ENCODE results near the gene CHMP1B.

CHMP1B gene

DNA sequence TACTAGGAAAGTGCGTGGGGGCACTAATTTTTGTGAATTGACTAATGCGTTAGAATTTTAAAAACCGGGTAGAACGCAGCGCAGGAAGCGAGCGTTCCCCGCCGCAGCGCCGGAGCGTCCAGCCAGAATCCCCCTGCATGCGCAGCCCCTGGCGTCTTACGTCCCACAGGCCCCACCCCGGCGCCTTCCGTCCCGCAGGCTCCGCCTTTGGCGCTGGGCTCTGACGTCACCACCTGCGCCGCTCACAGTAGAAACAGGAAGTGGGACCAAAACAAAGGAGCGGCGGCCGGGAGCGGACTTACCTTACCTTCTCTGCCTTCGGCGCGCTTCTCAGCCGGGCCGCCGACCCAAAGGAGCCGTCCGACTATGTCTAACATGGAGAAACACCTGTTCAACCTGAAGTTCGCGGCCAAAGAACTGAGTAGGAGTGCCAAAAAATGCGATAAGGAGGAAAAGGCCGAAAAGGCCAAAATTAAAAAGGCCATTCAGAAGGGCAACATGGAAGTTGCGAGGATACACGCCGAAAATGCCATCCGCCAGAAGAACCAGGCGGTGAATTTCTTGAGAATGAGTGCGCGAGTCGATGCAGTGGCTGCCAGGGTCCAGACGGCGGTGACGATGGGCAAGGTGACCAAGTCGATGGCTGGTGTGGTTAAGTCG is at the start of gene CHMP1B:
Gene CHMP1B, plus strand, starts transcription at position 268 of the 660 bp plus-strand sequence. Its CDS starts 99 bp downstream, at position 367.
- DNase-seq, result peak; percentile 96

- no peak for DNase-seq
Measured at GRCh38 chr18:11801573-11801972, 49.6 kb upstream of the CHMP1B start.

- peak; percentile 33 for DNase-seq
Measured at GRCh38 chr18:11802158-11802557, 49.1 kb upstream of the CHMP1B start.

DNA sequence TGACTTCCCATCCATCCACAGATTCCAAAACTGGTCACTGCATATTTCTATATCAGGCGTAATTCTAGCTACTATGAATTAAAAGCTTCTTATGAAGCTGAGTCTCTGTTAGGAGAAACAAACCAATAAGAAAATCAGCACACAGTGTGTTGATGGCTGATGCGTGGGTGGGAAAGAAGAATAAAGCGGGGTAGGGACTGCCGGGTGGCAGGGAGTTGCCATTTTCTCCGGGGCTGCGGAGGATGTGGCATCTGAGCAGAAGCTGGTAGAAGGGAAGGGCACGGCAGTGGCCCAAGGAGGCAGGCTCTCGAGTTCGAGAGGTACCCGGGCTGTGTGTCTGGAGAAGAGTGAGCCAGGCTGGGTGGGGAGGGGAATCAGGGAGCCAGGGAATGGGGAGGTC is 48.6 kb upstream of the CHMP1B start:
- no peak for DNase-seq

GRCh38 chr18:11807233-11807632 is 44.0 kb upstream of the CHMP1B start:
- DNase-seq, result no peak

GRCh38 chr18:11808001-11808855 is 43.0 kb upstream of the CHMP1B start:
- no peak for DNase-seq

DNA sequence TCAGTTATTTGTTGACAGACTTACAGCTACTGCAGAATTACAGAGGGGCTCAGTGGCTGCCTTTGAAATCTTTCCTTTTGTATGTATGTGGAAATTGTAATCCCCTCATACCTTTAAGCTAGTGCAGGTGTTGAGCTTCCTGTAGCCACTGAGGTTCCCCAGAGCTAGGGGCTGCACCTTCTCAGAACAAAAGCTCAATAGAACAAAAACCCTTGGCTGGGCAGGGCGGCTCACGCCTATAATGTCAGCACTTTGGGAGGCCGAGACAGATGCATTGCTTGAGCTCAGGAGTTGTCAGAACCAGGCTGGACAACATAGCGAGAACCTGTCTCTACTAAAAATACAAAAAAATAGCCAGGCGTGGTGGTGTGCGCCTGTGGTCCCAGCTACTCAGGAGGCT is 41.3 kb upstream of the CHMP1B start:
- no peak for DNase-seq

GRCh38 chr18:11810379-11810778 is 40.8 kb upstream of the CHMP1B start:
- no peak for DNase-seq

DNA sequence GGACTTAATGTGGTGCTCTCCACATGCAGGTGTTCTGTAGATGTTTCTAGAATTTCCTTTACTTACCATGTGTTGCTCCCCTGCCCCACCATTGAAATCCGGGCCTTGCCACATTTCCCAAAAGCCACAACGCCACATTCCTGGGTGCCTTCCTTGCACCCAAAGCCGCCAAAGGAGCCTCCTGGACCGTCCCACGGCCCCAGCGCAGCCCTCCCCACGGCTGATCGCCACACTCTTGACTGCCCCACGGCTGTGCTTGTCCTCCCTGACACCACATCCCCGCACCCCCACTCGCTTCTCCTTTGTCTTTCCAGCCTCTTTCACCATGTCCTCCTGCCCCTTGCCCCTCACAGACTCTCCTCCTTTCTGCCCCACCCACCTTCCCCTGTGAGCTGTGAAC is 40.2 kb upstream of the CHMP1B start:
- no peak for DNase-seq

DNA sequence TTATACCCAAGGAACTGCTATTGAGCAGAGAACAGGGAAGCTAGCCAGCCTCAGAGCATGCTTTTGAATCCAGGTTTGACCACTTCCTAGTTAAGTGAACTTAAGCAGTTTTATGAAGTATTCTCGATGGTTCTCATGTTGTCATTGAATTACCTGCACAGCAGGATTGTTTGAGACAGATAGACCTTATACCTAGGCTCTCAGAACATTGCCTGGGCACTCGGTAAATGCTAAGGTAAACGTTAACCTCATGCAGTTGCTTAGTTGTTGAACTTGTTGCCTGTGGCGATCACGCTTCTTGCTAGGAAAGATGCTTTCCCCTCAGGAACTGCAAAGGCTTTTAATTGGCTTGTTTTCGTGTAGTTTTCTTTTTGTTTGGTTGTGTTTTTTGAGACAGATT is 34.0 kb upstream of the CHMP1B start:
- DNase-seq, result peak; percentile 3

GRCh38 chr18:11818486-11819203 is 32.6 kb upstream of the CHMP1B start:
- no peak for DNase-seq

DNA sequence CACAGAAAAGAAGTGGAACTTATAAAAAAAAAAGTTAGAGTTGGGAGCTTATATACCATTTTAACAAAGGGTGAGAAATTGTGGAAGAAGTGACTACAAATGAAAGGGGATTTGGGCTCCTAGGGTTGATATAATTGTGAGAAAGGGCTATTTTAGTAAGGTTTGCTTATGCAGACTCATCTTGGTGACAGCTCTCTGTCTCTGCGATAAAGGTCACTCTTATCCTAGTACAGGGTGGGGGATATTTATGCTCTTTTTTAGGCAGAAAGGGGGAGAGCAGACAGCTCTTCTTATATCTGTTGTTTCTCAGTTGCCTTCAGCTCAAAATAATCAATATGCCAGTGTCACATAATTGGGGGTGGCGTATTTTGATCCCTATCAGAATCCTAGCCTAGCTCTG is 31.3 kb upstream of the CHMP1B start:
- DNase-seq, result no peak

DNA sequence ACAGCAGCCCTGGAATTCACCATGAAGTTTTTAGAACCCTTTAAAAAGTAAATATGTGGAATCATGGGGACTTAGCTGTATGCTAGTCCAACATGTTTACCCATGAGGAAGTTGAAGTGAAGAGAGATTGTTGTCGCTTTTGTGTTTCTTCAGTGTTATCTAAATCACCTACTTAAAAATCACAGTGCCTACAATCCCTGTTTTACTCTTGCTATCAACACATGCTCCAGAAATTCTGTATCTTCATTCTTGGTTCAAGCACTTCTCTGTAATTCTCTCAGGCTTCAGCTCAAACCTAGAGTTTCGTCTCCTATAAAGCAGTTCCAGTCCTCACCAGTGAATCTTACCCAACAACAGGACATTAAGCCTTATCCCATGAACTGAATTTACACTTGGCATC is 30.5 kb upstream of the CHMP1B start:
- no peak for DNase-seq

GRCh38 chr18:11821208-11821607 is 30.0 kb upstream of the CHMP1B start:
- DNase-seq, result no peak

GRCh38 chr18:11821643-11822237 is 29.5 kb upstream of the CHMP1B start:
- no peak for DNase-seq

GRCh38 chr18:11823545-11823944 is 27.7 kb upstream of the CHMP1B start:
- no peak for DNase-seq

DNA sequence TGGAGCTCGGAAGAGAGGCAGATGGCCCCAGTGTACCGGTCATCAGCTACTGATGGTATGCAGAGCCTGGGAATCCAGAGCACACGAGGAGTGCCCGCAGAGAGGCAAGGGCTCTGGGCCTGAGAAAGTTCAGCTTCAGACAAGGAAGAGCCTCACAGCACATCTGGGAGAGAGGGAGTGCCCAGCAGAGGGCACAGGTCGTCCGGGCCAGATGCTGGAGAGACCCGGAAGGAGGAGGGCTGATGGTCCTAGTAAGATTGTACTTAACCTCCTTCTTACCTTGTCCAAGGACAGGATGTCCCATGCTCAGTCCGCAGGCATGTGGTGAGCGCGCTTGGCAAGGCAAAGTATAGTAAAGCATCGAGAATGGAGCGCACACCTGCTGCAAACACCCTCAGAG is 24.4 kb upstream of the CHMP1B start:
- DNase-seq, result no peak

DNA sequence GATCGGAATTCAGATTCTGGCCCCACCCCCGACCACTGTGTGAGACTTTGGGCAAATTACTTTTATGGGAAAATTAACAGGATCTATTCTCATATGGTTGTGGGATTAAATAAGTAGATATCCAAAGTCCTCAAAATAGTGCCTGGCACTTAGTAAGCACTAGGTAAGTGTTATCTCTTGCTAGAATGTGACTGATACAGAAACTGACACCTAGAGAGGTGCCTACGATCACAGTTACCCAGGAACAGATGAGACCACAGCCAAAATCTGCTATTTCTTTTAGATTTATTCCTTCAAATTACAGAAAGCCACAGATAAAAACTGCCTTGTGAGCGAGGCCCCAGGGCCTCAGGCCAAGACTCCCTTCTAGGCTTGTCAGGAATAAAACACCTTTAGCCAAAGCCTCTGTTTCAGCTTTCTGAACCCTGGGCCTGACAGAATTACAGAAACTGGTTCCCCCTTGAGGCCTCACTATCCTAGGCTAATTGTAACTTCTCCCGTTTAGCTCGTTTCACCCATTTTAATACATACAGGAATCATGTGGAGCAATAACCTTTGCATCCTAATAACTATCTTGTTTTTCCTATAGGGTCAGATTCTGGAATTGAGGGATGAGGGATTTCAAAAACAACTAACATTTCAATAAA is 22.3 kb upstream of the CHMP1B start:
- DNase-seq, result no peak

DNA sequence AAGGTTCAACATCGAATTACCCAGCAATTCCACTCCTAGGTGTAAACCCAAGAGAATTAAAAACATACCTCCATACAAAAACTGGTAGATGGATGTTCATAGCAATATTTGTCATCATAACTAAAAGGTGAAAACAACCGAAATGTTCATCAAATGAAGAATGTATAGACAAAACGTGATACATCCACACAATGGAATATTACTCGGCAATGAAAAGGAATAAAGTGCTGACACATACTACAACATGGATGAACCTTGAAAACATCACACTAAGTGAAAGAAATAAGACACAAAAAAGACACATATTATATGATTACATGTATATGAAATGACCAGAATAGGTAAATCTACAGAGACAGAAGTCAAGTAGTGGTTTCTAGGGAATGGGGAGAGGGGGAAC is 20.6 kb upstream of the CHMP1B start:
- DNase-seq, result no peak

DNA sequence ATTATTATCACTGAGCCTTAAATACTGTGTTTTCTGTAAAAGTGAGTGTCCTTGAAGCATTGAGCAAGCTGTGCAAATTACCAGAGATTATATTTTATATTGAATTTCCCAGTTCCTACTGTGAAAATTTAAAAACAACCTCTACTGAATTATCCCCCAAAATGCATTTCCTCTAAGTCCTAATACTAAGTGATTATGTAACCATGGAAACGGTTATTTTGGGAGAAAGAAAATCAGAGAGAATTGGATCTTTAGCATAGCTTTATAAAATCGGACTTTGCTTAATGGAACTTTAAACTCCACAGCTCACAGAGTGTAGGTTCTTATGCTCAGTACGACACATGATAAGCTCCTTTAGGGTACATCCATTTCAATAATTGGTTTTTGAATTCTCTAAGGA is 19.3 kb upstream of the CHMP1B start:
- DNase-seq, result no peak

DNA sequence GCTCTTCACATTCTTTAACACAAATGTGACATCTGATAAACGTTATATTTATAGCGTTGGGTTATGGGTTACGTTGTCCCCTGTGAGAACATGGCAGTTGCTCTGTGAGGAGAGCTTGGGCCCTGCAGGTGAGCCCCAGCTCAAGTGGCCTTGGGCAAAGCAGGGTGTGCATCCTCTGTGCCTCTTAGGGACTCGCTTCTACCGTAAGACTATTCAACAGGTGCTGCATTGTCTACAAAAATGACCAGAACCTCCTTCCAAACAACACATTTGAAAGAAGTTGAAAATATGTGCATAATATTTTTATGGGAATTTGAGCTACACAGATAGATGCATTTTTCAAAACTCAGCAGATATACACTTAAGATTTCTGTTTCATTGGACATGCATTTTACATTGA is 16.4 kb upstream of the CHMP1B start:
- DNase-seq, result no peak

DNA sequence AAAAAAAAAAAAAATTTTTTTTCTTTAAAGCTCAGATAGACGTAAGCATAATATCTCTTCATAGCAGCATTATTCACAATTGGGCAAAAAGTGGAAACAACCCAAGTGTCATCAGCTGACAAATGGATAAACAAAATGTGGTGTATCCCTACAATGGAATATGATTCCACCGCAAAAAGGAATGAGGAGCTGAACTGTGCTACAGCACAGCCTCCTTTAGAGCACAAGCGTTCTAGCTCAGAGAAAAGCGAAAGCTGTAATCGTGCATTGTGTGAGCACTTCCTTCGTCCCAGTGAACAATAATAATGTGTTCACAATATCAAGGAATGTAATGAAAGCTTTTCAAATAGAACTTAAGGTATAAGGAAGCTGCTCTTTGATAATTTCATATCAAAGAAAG is 11.7 kb upstream of the CHMP1B start:
- DNase-seq, result no peak

DNA sequence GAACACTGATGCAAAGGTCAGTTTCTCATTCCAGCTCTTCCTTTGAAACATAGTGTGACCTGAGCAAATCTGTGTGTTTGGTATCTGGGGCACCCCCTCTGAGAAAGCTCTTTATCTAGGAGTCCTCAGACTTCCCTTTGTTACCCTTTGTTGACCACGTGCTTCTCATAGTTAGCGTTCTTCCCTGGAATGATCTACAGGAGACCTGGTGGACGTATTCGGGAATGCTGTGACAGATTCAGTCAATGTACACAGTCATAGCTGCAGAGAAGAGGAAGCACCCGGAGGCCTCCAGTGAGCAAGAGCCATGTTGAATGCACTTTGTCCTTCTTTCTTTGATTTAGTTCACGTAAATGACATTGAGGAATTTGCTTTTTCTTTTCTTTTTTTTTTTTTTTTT is 10.7 kb upstream of the CHMP1B start:
- no peak for DNase-seq

Measured in MV-4-11 (cell line).